CD14-positive monocyte (primary cell): ENCODE results near the gene EARS2. TPM values are rescaled to one million over a fixed set of nuclear protein-coding genes. Genes with fewer than 3 reads are reported as not detected.

Experiments
- DNase-seq, 3 donors: peaks; one replicate each; pipeline ENCODE4 v3.0.0-alpha.2; 2011 to 2022
- H2AFZ ChIP-seq: 2 replicates; pipeline ENCODE4 v1.6.0; 2012; ENCODE audit warnings: mild to moderate bottlenecking, low read depth, low read length, inconsistent platforms; ENCODE audit not compliant: insufficient read depth, poor library complexity, severe bottlenecking
- H3K27ac ChIP-seq, 2 donors: 1 replicate in 1 of 2; 2 replicates in 1 of 2; pipeline ENCODE4 v1.5.1; 2012 to 2013; ENCODE audit warnings: low read length in 2 of 2, control low read depth in 1 of 2, inconsistent platforms in 1 of 2, low read depth in 1 of 2, mild to moderate bottlenecking in 1 of 2
- H3K27me3 ChIP-seq, 2 donors: one replicate each; pipeline versions ENCODE4 v1.6.0 to v1.6.1; 2011 to 2013; ENCODE audit warnings: low read length in 2 of 2; ENCODE audit not compliant: control insufficient read depth in 2 of 2, insufficient read depth in 2 of 2
- H3K36me3 ChIP-seq, 2 donors: replicated peaks in 1 of 2; 1 replicate in 1 of 2; 2 replicates in 1 of 2; pipeline versions ENCODE4 v1.5.1 to v1.6.1; 2012 to 2013; ENCODE audit warnings: low read length in 2 of 2, control low read depth in 1 of 2, inconsistent platforms in 1 of 2, mild to moderate bottlenecking in 1 of 2; ENCODE audit not compliant: insufficient read depth in 2 of 2, control insufficient read depth in 1 of 2
- H3K4me1 ChIP-seq, 2 donors: 1 replicate in 1 of 2; 2 replicates in 1 of 2; pipeline versions ENCODE4 v1.5.1 to v1.6.1; 2012 to 2013; ENCODE audit warnings: low read length in 2 of 2, control low read depth in 1 of 2, inconsistent platforms in 1 of 2, mild to moderate bottlenecking in 1 of 2, moderate library complexity in 1 of 2; ENCODE audit not compliant: insufficient read depth in 2 of 2, control insufficient read depth in 1 of 2
- H3K4me2 ChIP-seq: replicated peaks from 2 replicates; pipeline ENCODE3; 2012; ENCODE audit warnings: low read length, moderate library complexity, mild to moderate bottlenecking; ENCODE audit not compliant: poor library complexity, severe bottlenecking; ENCODE audit errors: extremely low read depth
- H3K4me3 ChIP-seq, 3 experiments: fragments of 200-600 bp in 1 of 3; sonication (generic) in 1 of 3; replicated peaks in 1 of 3; 1 replicate in 2 of 3; 2 replicates in 1 of 3; pipeline ENCODE4 v1.5.1; 2011 to 2013; ENCODE audit warnings: low read length in 3 of 3, mild to moderate bottlenecking in 3 of 3, control low read depth in 2 of 3, low read depth in 2 of 3, inconsistent platforms in 1 of 3, moderate library complexity in 1 of 3
- H3K79me2 ChIP-seq: 2 replicates; pipeline ENCODE4 v1.6.0; 2012; ENCODE audit warnings: mild to moderate bottlenecking, control low read depth, inconsistent platforms, low read length, moderate library complexity; ENCODE audit not compliant: insufficient read depth
- H3K9ac ChIP-seq: 2 replicates; pipeline ENCODE4 v1.6.0; 2017; ENCODE audit warnings: low read length, mild to moderate bottlenecking; ENCODE audit not compliant: insufficient read depth, poor library complexity, severe bottlenecking
- H3K9me3 ChIP-seq, 2 donors: replicated peaks in 1 of 2; 1 replicate in 1 of 2; 2 replicates in 1 of 2; pipeline versions ENCODE4 v1.5.1 to v1.6.1; 2012 to 2013; ENCODE audit warnings: low read length in 2 of 2, control low read depth in 1 of 2; ENCODE audit not compliant: control insufficient read depth in 1 of 2, insufficient read depth in 1 of 2
- H4K20me1 ChIP-seq: 2 replicates; pipeline ENCODE4 v1.6.0; 2012; ENCODE audit warnings: mild to moderate bottlenecking, low read length, control low read depth, moderate library complexity; ENCODE audit not compliant: insufficient read depth
- H3K27ac Mint-ChIP-seq, 7 donors: one replicate each; pipeline ENCODE4 v1.8.0; 2020; ENCODE audit warnings: mild to moderate bottlenecking in 7 of 7, mixed read lengths in 7 of 7, moderate library complexity in 6 of 7, inconsistent platforms in 2 of 7
- H3K27me3 Mint-ChIP-seq, 3 donors: one replicate each; pipeline ENCODE4 v1.8.0; 2021 to 2022; ENCODE audit warnings: low read depth in 3 of 3, mild to moderate bottlenecking in 3 of 3, mixed read lengths in 3 of 3, moderate library complexity in 3 of 3, inconsistent platforms in 1 of 3
- H3K36me3 Mint-ChIP-seq, 2 donors: one replicate each; pipeline ENCODE4 v1.8.0; 2020; ENCODE audit warnings: mixed read lengths in 2 of 2, inconsistent platforms in 1 of 2, mild to moderate bottlenecking in 1 of 2
- H3K4me1 Mint-ChIP-seq: one replicate; pipeline ENCODE4 v1.8.0; 2020; ENCODE audit warnings: mild to moderate bottlenecking, mixed read lengths
- H3K4me3 Mint-ChIP-seq, 2 donors: one replicate each; pipeline ENCODE4 v1.8.0; 2020; ENCODE audit warnings: mild to moderate bottlenecking in 2 of 2, mixed read lengths in 2 of 2, moderate library complexity in 1 of 2
- H3K9me3 Mint-ChIP-seq, 7 donors: one replicate each; pipeline ENCODE4 v1.8.0; 2020 to 2022; ENCODE audit warnings: mixed read lengths in 7 of 7, mild to moderate bottlenecking in 6 of 7, moderate library complexity in 6 of 7, inconsistent platforms in 2 of 7
- CTCF ChIP-seq: fragments of 200-600 bp; IDR thresholded peaks from one replicate; pipeline ENCODE4 v1.8.0; 2022; ENCODE audit warnings: antibody characterized with exemption, mild to moderate bottlenecking
- WGBS: methylation state at CpG from one replicate; pipeline ENCODE4 v1.1.5; 2013; ENCODE audit warnings: missing lambda C conversion rate; ENCODE audit not compliant: insufficient coverage; 5-methylcytosine and 5-hydroxymethylcytosine counted together
- intact Hi-C, 2 donors: fragments of 100-400 bp; cut with micrococcal nuclease; formaldehyde crosslinking; loops; one replicate each; pipeline versions ENCODE4 v1.15.0 to v1.15.1; 2023
- polyA plus RNA-seq, 3 donors: library from polyadenylated mRNA; depleted of rRNA in 1 of 3; unstranded in 2 of 3; stranded (reverse) in 1 of 3; fragments of 300-500 nt in 2 of 3; fragments of >200 nt in 1 of 3; fragmentation: Illumina TruSeq in 2 of 3; gene quantifications; 1 replicate in 2 of 3; 2 replicates in 1 of 3; pipeline ENCODE4 v1.2.3, GENCODE V29; 2012 to 2021

EARS2 gene
- polyA plus RNA-seq, 3 donors = 2.9 to 4.7 (median 4.2) TPM

- peak overlapping the region; percentile 87 to 97 (median 92) for H3K27ac Mint-ChIP-seq
- Histone ChIP-seq H3K4me2 (peak overlapping the region; percentile 29), H3K9ac (no peak overlapping the region), H3K27me3 (no peaks in the 10 kb centered on the region), H3K79me2 (peaks cover 5% of the 10 kb centered on the region), H4K20me1 (no peaks in the 10 kb centered on the region), H3K4me1 (peaks cover 65% of the 10 kb centered on the region in 2 donors), H3K36me3 (no peaks in the 10 kb centered on the region), H2AFZ (peak overlapping the region; percentile 24), H3K27ac (peak overlapping the region; percentile 49 to 88), H3K9me3 (no peaks in the 10 kb centered on the region), H3K4me3 (peak overlapping the region in 1 of 3 experiments; percentile 25)
- TF ChIP-seq CTCF = no peak
- 0% methylated on average over 2 of the region's 3 CpGs for WGBS
- peaks cover 7 to 13% of the 10 kb centered on the region in 2 donors for H3K36me3 Mint-ChIP-seq
- H3K9me3 Mint-ChIP-seq = no peaks in the 10 kb centered on the region
- H3K27me3 Mint-ChIP-seq = no peaks in the 10 kb centered on the region
- intact Hi-C loops = loop anchor here in 1 of 2 donors (10.0 kb wide), 1 partner anchor 126 kb away; the partner anchor contains the start of genes DCTN5 and PALB2
- peak; percentile 66 to 88 (median 75) for DNase-seq
- H3K4me3 Mint-ChIP-seq = peak overlapping the region; percentile 30 to 43
- H3K4me1 Mint-ChIP-seq = peaks cover 55% of the 10 kb centered on the region
Measured at GRCh38 chr16:23518435-23518891, 38.7 kb downstream of the EARS2 start.

DNA sequence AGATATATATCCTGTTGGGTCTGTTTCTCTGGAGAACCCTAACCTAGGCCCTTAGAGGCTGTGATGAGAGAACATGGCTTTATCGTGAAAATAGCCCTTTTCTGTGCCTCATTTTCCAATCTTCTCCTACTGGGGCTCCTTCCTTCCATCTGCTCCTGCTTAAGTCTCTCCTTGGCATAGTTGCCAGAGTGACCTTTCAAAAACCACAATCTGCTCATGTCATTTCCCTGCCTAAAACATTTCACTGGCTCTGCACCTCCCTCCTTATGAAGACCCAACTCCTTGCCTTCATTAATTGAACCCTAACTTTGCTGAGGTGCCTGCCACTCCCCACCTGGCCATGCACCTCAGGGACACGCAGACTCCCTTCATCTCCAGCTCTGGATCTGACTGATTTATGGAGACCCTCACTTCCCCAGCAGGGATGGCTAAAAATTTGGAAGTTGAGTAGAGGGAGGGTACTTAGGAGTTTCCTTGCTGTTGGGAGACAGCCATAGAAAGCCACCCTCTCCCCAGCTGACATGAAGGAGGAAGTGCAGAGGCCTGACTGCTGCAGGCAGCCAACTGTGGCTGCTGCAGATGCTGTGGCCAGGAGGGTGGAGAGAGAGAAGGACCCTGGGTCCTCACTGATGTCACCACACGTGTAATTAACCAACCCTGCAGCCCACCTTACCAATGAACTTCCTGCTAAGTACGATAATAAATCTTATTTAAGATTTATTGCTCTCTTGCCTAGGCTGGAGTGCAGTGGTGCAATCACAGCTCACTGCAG lies 40.6 kb downstream of the EARS2 start:
- Mint-ChIP-seq H3K9me3 (no peaks in the 10 kb centered on the region), H3K4me3 (no peak overlapping the region), H3K27ac (peak overlapping the region in 6 of 7 donors; percentile 19 to 82 (median 57)), H3K27me3 (no peaks in the 10 kb centered on the region), H3K36me3 (peaks cover 4 to 5% of the 10 kb centered on the region in 2 donors), H3K4me1 (peaks cover 45% of the 10 kb centered on the region)
- H3K4me2 ChIP-seq = peak overlapping the region; percentile 7
- no peaks in the 10 kb centered on the region for H3K9me3 ChIP-seq
- intact Hi-C loops = loop anchor here in 1 of 2 donors (10.0 kb wide), 1 partner anchor 128 kb away; the partner anchor contains the start of genes DCTN5 and PALB2
- DNase-seq = peak in 1 of 3 donors; percentile 46
- no peak overlapping the region for H3K4me3 ChIP-seq
- no peaks in the 10 kb centered on the region for H3K27me3 ChIP-seq
- H3K9ac ChIP-seq = no peak overlapping the region
- no peaks in the 10 kb centered on the region for H4K20me1 ChIP-seq
- peaks cover 5% of the 10 kb centered on the region for H3K79me2 ChIP-seq
- peak overlapping the region; percentile 49 for H2AFZ ChIP-seq
- WGBS = 80% methylated on average over 1 of the region's 4 CpGs
- no peak for TF ChIP-seq CTCF
- H3K36me3 ChIP-seq = no peaks in the 10 kb centered on the region
- H3K4me1 ChIP-seq = peaks cover 51 to 53% of the 10 kb centered on the region in 2 donors
- H3K27ac ChIP-seq = peak overlapping the region; percentile 9 to 62
